Hepatocyte (in vitro differentiated cells): ENCODE data around the gene DPP10.
A peak's percentile ranks its signal among the peaks of the same experiment; 100 is the strongest.

Experiments
- EZH2 ChIP-seq: fragments of 200-600 bp; sonication (generic); IDR thresholded peaks from 2 replicates; pipeline ENCODE4 v1.6.1; 2016; ENCODE audit warnings: antibody characterized with exemption, mild to moderate bottlenecking, borderline replicate concordance
- EZH2phosphoT487 ChIP-seq: fragments of 200-600 bp; sonication (generic); IDR thresholded peaks from one replicate; pipeline ENCODE4 v1.6.1; 2018; ENCODE audit warnings: antibody characterized with exemption, mild to moderate bottlenecking, low read depth, moderate library complexity; ENCODE audit not compliant: unreplicated experiment, severe bottlenecking
- TF ChIP-seq, protein P1 (sequence below): fragments of 200-600 bp; sonication (generic); IDR thresholded peaks from 2 replicates; pipeline ENCODE4 v1.5.1; 2016; ENCODE audit warnings: antibody characterized with exemption, mild to moderate bottlenecking; ENCODE audit not compliant: poor library complexity

GRCh38 chr2:115083225-115083624, 640.8 kb downstream of the DPP10 start:
- TF ChIP-seq, protein P1, sequence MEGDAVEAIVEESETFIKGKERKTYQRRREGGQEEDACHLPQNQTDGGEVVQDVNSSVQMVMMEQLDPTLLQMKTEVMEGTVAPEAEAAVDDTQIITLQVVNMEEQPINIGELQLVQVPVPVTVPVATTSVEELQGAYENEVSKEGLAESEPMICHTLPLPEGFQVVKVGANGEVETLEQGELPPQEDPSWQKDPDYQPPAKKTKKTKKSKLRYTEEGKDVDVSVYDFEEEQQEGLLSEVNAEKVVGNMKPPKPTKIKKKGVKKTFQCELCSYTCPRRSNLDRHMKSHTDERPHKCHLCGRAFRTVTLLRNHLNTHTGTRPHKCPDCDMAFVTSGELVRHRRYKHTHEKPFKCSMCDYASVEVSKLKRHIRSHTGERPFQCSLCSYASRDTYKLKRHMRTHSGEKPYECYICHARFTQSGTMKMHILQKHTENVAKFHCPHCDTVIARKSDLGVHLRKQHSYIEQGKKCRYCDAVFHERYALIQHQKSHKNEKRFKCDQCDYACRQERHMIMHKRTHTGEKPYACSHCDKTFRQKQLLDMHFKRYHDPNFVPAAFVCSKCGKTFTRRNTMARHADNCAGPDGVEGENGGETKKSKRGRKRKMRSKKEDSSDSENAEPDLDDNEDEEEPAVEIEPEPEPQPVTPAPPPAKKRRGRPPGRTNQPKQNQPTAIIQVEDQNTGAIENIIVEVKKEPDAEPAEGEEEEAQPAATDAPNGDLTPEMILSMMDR = peak; percentile 25
- TF ChIP-seq EZH2 (no peak), EZH2phosphoT487 (no peak)
